NCI-H187 treated with DMSO at 0.1 percent for 48 hours (cell line): ENCODE measurements around the gene PRKAR2A.
A peak's percentile ranks its signal among the peaks of the same experiment; 100 is the strongest.
"Not testable (repeated sequence)": the region's sequence is repeated elsewhere in the genome, so short reads cannot be mapped to it uniquely, and the experiment has no call there.

Experiments used
- DNase-seq: peaks from one replicate; lab custom pipeline; 2025; lab: John Stamatoyannopoulos, UW

The PRKAR2A gene

GRCh38 chr3:48727511-48727910, 120.2 kb downstream of the PRKAR2A start:
- DNase-seq: no peak

GRCh38 chr3:48725185-48725855, 122.4 kb downstream of the PRKAR2A start:
- not testable (repeated sequence) for DNase-seq

GRCh38 chr3:48723725-48724124, 123.9 kb downstream of the PRKAR2A start:
- DNase-seq: no peak

GRCh38 chr3:48723293-48723692, 124.4 kb downstream of the PRKAR2A start:
- DNase-seq: not testable (repeated sequence)

- peak; percentile 78 for DNase-seq
Observed at GRCh38 chr3:48716982-48717746, 130.5 kb downstream of the PRKAR2A start, which contains the start of gene IP6K2. TSS of gene IP6K2 (minus strand) at chr3:48717221. CDS start at chr3:48695291, 21,930 bp downstream.

DNA sequence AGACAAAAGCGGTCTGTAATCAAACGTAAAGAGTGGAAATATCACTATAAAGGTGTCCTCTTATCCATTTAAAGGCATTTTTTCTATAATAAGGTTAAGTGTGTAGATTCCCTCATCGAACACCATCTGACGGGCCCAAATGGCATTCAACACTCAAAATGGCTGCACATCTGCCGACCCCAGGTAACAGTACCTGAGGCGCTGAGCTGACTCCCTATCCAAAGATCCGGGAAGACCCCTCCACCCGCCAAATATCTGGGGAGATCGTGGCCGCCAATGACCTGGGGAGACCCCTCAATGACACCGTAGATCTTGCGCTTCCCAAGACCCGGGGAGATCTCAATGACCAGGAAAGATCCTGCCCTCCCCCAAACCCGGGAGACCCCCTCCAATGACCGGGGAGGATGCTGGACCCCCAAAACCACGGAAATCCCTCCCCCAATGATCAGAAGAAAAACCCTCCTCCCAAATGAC, 131.1 kb downstream of the PRKAR2A start:
- no peak for DNase-seq

- DNase-seq: no peak
Observed at GRCh38 chr3:48715174-48715800, 132.4 kb downstream of the PRKAR2A start.

- no peak for DNase-seq
Observed at GRCh38 chr3:48711727-48712126, 135.9 kb downstream of the PRKAR2A start.

- DNase-seq: no peak
Observed at GRCh38 chr3:48709051-48709461, 138.6 kb downstream of the PRKAR2A start.

GRCh38 chr3:48708481-48708889, 139.2 kb downstream of the PRKAR2A start:
- DNase-seq: no peak

DNA sequence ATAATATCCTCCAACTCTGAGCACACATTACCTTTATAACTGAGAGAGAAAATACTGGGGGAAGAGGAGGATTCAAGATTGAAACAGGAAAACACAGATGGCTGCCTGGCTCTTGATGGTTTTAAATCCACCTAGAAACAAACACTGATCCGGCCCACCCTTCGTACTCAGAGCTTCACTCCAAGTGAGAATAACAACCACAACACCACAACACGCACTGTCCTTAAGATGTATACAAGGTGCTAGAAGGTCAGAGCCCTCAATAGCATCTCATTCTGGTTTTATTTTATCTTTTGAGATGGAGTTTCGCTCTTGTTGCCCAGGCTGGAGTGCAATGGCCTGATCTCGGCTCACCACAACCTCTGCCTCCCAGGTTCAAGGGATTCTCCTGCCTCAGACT, 140.5 kb downstream of the PRKAR2A start:
- no peak for DNase-seq

DNA sequence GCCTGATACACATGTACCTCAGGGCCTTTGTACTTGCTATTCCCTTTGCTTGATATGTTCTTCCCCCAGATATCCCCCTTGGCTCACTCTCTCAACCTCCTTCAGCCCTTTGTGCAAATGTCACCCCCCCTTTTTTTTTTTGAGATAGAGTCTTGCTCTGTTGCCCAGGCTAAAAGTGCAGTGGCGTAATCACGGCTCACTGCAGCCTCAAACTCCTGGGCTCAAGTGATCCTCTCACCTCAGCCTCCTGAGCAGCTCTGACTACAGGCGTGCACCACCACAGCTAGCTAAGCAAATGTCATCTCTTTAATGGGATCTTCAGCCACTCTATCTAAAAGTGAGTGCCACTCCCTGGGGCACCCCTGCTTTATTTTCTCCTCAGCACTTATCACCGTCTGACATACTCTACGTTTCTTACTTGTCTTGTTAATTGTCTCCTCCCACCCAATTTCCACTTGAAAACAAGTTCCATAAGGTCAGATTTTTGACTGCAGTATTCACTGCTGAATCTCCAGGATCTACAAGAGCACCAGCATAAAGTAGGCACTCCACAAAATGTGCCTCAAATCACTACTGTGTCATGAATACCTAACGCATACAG, 145.3 kb downstream of the PRKAR2A start:
- DNase-seq: no peak

DNA sequence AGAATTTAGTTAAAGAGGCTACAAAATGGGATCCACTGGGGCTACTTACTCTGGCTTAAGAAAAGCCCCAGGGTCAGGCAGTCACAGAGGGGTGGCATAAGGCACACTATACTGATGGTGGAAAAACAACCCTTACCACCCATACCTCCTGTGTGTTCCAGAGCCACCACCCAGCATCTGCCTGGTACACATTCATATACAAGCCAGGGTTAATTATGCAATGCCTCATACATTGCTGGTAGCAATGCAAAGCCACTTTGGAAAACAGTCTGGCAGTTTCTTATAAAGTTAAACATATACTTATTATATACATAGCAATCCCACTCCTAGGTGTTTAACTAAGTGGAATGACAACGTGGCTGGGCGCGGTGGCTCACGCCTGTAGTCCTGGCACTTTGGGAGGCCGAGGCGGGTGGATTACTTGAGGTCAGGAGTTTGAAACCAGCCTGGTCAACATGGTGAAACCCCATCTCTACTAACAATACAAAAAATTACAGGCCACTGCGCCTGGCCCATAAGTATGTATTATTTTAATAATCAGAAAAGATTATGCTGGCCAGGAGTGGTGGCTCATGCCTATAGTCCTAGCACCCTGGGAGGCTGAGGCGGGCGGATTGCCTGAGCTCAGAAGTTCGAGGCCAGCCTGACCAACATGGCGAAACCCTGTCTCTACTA, 146.8 kb downstream of the PRKAR2A start:
- DNase-seq: no peak

GRCh38 chr3:48698891-48699290, 148.8 kb downstream of the PRKAR2A start:
- DNase-seq: no peak

GRCh38 chr3:48697952-48698351, 149.7 kb downstream of the PRKAR2A start:
- DNase-seq: no peak

DNA sequence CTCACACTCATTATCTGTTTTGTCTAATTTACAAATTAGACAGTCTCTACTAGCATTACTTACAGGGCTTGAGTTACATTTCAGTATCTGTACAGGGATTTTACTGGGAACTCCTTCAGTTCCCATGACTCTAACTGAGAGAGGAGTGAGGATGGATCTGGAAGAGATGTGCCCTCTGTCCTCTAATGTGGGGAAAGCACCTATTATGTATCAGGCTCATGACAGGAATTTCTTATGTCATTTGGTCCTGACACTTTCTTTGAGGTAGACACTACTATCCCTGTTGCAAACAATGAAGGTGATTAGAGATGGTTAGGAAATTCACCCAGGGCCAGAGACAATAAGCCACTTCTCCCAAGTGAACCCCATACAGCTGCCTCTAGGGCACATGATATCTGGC, 151.1 kb downstream of the PRKAR2A start:
- no peak for DNase-seq
